Choroid plexus epithelial cell (primary cell): Measurements from ENCODE around the gene ERC2.

ENCODE experiments used
- DNase-seq: peaks from one replicate; pipeline ENCODE4 v3.0.0-alpha.2; 2010; ENCODE audit warnings: low read depth
- H3K4me3 ChIP-seq: 2 replicates; pipeline ENCODE4 v1.5.1; 2011; ENCODE audit warnings: low read depth, mild to moderate bottlenecking, control low read depth, low read length, moderate library complexity
- CTCF ChIP-seq: conservative IDR thresholded peaks from 2 replicates; pipeline ENCODE4 v1.5.1; 2011; ENCODE audit warnings: low read depth, mild to moderate bottlenecking, control low read depth, inconsistent platforms, low read length, moderate library complexity

The ERC2 gene

GRCh38 chr3:55521738-55522421 lies 946.4 kb downstream of the ERC2 start:
- H3K4me3 ChIP-seq = no peak overlapping the region
- DNase-seq = no peak
- no peak for TF ChIP-seq CTCF

GRCh38 chr3:55521064-55521737 lies 947.1 kb downstream of the ERC2 start:
- TF ChIP-seq CTCF = no peak
- DNase-seq = no peak
- H3K4me3 ChIP-seq = no peak overlapping the region

- peak; percentile 52 for DNase-seq
- TF ChIP-seq CTCF = no peak
- H3K4me3 ChIP-seq = no peak overlapping the region
These were observed 949.2 kb downstream of the ERC2 start for GRCh38 chr3:55519019-55519418.

GRCh38 chr3:55518451-55518850 lies 949.8 kb downstream of the ERC2 start:
- TF ChIP-seq CTCF = no peak
- H3K4me3 ChIP-seq = no peak overlapping the region
- no peak for DNase-seq

- no peak for TF ChIP-seq CTCF
- DNase-seq = no peak
- H3K4me3 ChIP-seq = no peak overlapping the region
These were observed 951.8 kb downstream of the ERC2 start for GRCh38 chr3:55516392-55517030.

- no peak for DNase-seq
- TF ChIP-seq CTCF = no peak
- H3K4me3 ChIP-seq = no peak overlapping the region
These were observed 952.6 kb downstream of the ERC2 start for GRCh38 chr3:55515550-55516246.
